K562 (cell line): ENCODE measurements around the gene FASTKD1. TPM values are rescaled to one million over a fixed set of nuclear protein-coding genes. Genes with fewer than 3 reads are reported as not detected.

Experiments used
- ARHGAP35 ChIP-seq: fragments of 450-650 bp; IDR thresholded peaks from 2 replicates; pipeline ENCODE4 v1.6.1; 2018; ENCODE audit not compliant: partially characterized antibody
- ATF2 ChIP-seq: sonication (generic); formaldehyde crosslinking; IDR thresholded peaks from 2 replicates; pipeline ENCODE4 v1.8.1; 2022; ENCODE audit warnings: missing genetic modification reagents
- CTBP1 ChIP-seq: fragments of 450-650 bp; IDR thresholded peaks from 2 replicates; pipeline ENCODE4 v1.6.1; 2016; ENCODE audit warnings: borderline replicate concordance
- DIDO1 ChIP-seq: fragments of 450-650 bp; IDR thresholded peaks from 2 replicates; pipeline ENCODE4 v1.6.1; 2016; ENCODE audit warnings: low read depth, missing biosample characterization, missing genetic modification characterization
- GATA2 ChIP-seq: sonication (generic); formaldehyde crosslinking; IDR thresholded peaks from 2 replicates; pipeline ENCODE4 v1.4.0; 2020; ENCODE audit warnings: mild to moderate bottlenecking, missing genetic modification reagents
- KHSRP ChIP-seq: fragments of 450-650 bp; IDR thresholded peaks from 2 replicates; pipeline ENCODE4 v1.6.1; 2017
- KLF1 ChIP-seq: fragments of 450-650 bp; IDR thresholded peaks from 2 replicates; pipeline ENCODE4 v1.6.1; 2016; ENCODE audit warnings: missing genetic modification characterization, missing compliant biosample characterization
- MCM3 ChIP-seq: fragments of 450-650 bp; IDR thresholded peaks from 2 replicates; pipeline ENCODE4 v1.6.1; 2016
- MYBL2 ChIP-seq, 2 experiments: fragments of 450-650 bp in 1 of 2; sonication (generic) in 1 of 2; formaldehyde crosslinking in 1 of 2; IDR thresholded peaks; 2 replicates each; pipeline versions ENCODE4 v1.6.1 to v1.8.1; 2017 to 2022; ENCODE audit warnings: borderline replicate concordance in 1 of 2, inconsistent platforms in 1 of 2, low read depth in 1 of 2, mild to moderate bottlenecking in 1 of 2, missing genetic modification reagents in 1 of 2, moderate library complexity in 1 of 2
- PCBP2 ChIP-seq: fragments of 200-400 bp; formaldehyde crosslinking; IDR thresholded peaks from 2 replicates; pipeline ENCODE4 v1.6.1; 2018; ENCODE audit warnings: low read length, low read depth, mild to moderate bottlenecking, moderate library complexity; ENCODE audit not compliant: poor library complexity, severe bottlenecking
- PRMT5 ChIP-seq: sonication (generic); formaldehyde crosslinking; IDR thresholded peaks from 2 replicates; pipeline ENCODE4 v1.5.0; 2020; ENCODE audit warnings: missing genetic modification reagents
- RBM14 ChIP-seq: fragments of 200-400 bp; formaldehyde crosslinking; IDR thresholded peaks from 2 replicates; pipeline ENCODE4 v1.6.1; 2018; ENCODE audit warnings: low read depth, mild to moderate bottlenecking, low read length, moderate library complexity, borderline replicate concordance; ENCODE audit not compliant: insufficient read depth
- SMAD1 ChIP-seq: fragments of 150-350 bp; IDR thresholded peaks from 2 replicates; pipeline ENCODE4 v1.6.1; 2014; ENCODE audit warnings: low read length, low read depth; ENCODE audit not compliant: partially characterized antibody
- SNAPC5 ChIP-seq: fragments of 250-450 bp; sonication (Bioruptor Pico); IDR thresholded peaks from 2 replicates; pipeline ENCODE4 v1.8.0; 2021; ENCODE audit warnings: moderate library complexity, mild to moderate bottlenecking, inconsistent platforms
- SPI1 ChIP-seq: IDR thresholded peaks from 2 replicates; pipeline ENCODE4 v1.6.1; 2011; ENCODE audit warnings: low read depth, low read length, control low read depth, borderline replicate concordance
- SREBF1 ChIP-seq: fragments of 150-350 bp; IDR thresholded peaks from 2 replicates; pipeline ENCODE4 v1.6.1; 2014; ENCODE audit warnings: antibody characterized with exemption, low read depth, low read length, borderline replicate concordance
- SREBF2 ChIP-seq: sonication (generic); formaldehyde crosslinking; IDR thresholded peaks from 2 replicates; pipeline ENCODE4 v1.4.0; 2020; ENCODE audit warnings: mild to moderate bottlenecking, missing genetic modification reagents
- TAF15 ChIP-seq: fragments of 200-400 bp; formaldehyde crosslinking; IDR thresholded peaks from 2 replicates; pipeline ENCODE4 v1.6.1; 2017; ENCODE audit warnings: mild to moderate bottlenecking, low read depth, low read length, moderate library complexity
- TRIM24 ChIP-seq, 2 experiments: fragments of 450-650 bp; IDR thresholded peaks; 2 replicates each; pipeline ENCODE4 v1.6.1; 2016
- XRCC4 ChIP-seq: IDR thresholded peaks from one replicate; pipeline ENCODE4 v1.6.1; 2011; ENCODE audit not compliant: insufficient read depth, insufficient read length; ENCODE audit errors: extremely low read depth
- ZBTB1 ChIP-seq: sonication (generic); formaldehyde crosslinking; IDR thresholded peaks from 2 replicates; pipeline ENCODE4 v1.8.1; 2023; ENCODE audit warnings: missing genetic modification reagents, low read depth, mild to moderate bottlenecking, borderline replicate concordance
- ZSCAN29 ChIP-seq: fragments of 450-650 bp; IDR thresholded peaks from 2 replicates; pipeline ENCODE4 v1.6.1; 2017
- polyA plus RNA-seq, 8 experiments: library from polyadenylated mRNA; depleted of rRNA in 4 of 8; stranded (reverse) in 5 of 8; unstranded in 3 of 8; fragments of >200 nt; fragmentation: Nextera tagmentation in 2 of 8; fragmentation: Illumina TruSeq in 1 of 8; extraction: Ambion mirVana in 2 of 8; extraction: Trizol in 1 of 8; gene quantifications; 2 replicates each; pipeline versions ENCODE4 v1.2.1 to v1.2.3, GENCODE V29; 2011 to 2014; ENCODE audit warnings: inconsistent platforms in 1 of 8, missing spikeins in 1 of 8
- total RNA-seq, 7 experiments: library from RNA; depleted of rRNA in 6 of 7; stranded (reverse); fragments of >200 nt in 6 of 7; fragmentation: Illumina TruSeq in 2 of 7; extraction: Trizol in 2 of 7; gene quantifications; 2 replicates each; pipeline versions ENCODE4 v1.2.1 to v1.2.3, GENCODE V29; 2011 to 2021; ENCODE audit warnings: low replicate concordance in 1 of 7
- TF ChIP-seq, protein P1 (sequence below), 2 experiments: fragments of 450-650 bp in 1 of 2; IDR thresholded peaks; 2 replicates each; pipeline ENCODE4 v1.6.1; 2011 to 2017; ENCODE audit warnings: low read depth in 2 of 2, antibody characterized with exemption in 1 of 2, borderline replicate concordance in 1 of 2, low read length in 1 of 2, mild to moderate bottlenecking in 1 of 2, mixed read lengths in 1 of 2; ENCODE audit not compliant: control insufficient read depth in 1 of 2

The FASTKD1 gene
- total and polyA plus RNA-seq, 9 of the 15 experiments (the other 6 are each of a cell fraction or from before 2014, with no cell fraction given), result 63.5 to 134 (median 119) TPM

GRCh38 chr2:169584005-169584877 is 10.6 kb upstream of the FASTKD1 start, which contains the start of gene PPIG (continued):
- TF ChIP-seq RBM14, result 0 out of 2 replicates have a peak, but pooled peaks have one; percentile 41
- peak; percentile 88 for TF ChIP-seq KHSRP
- TF ChIP-seq KLF1 (tag), result peak; percentile 94
- no peak for TF ChIP-seq GATA2
- TF ChIP-seq ATF2 (CRISPR knock-in tag), result no peak
- peak; percentile 78 for TF ChIP-seq CTBP1
- no peak for TF ChIP-seq XRCC4
- no peak for TF ChIP-seq TAF15
- peak; percentile 70; the same call in 1 of the 2 replicates for TF ChIP-seq ZBTB1 (CRISPR knock-in tag)
- no peak for TF ChIP-seq SREBF2
- TF ChIP-seq PRMT5 (CRISPR knock-in tag), result peak; percentile 79; the same call in 1 of the 2 replicates
- TF ChIP-seq SPI1, result no peak
- no peak for TF ChIP-seq ARHGAP35
- no peak for TF ChIP-seq PCBP2
- TF ChIP-seq SMAD1, result peak; percentile 72
- no peak for TF ChIP-seq SNAPC5 (CRISPR knock-in tag)
- no peak; the same call in 1 of the 2 replicates for TF ChIP-seq SREBF1
- TF ChIP-seq ZSCAN29, result no peak
- TF ChIP-seq DIDO1 (tag), result peak; percentile 93
- TF ChIP-seq MCM3, result no peak
- TF ChIP-seq, protein P1, sequence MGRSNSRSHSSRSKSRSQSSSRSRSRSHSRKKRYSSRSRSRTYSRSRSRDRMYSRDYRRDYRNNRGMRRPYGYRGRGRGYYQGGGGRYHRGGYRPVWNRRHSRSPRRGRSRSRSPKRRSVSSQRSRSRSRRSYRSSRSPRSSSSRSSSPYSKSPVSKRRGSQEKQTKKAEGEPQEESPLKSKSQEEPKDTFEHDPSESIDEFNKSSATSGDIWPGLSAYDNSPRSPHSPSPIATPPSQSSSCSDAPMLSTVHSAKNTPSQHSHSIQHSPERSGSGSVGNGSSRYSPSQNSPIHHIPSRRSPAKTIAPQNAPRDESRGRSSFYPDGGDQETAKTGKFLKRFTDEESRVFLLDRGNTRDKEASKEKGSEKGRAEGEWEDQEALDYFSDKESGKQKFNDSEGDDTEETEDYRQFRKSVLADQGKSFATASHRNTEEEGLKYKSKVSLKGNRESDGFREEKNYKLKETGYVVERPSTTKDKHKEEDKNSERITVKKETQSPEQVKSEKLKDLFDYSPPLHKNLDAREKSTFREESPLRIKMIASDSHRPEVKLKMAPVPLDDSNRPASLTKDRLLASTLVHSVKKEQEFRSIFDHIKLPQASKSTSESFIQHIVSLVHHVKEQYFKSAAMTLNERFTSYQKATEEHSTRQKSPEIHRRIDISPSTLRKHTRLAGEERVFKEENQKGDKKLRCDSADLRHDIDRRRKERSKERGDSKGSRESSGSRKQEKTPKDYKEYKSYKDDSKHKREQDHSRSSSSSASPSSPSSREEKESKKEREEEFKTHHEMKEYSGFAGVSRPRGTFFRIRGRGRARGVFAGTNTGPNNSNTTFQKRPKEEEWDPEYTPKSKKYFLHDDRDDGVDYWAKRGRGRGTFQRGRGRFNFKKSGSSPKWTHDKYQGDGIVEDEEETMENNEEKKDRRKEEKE (IDR thresholded peaks at IDR 0.05; ENCODE audit: borderline replicate concordance in 1 of 2, control insufficient read depth in 1 of 2, low read depth in 2 of 2, low read length in 1 of 2), result 0 out of 4 replicates have a peak, but pooled peaks of 1 of the 2 experiments have one; percentile 50
- TF ChIP-seq MYBL2 (IDR thresholded peaks at IDR 0.05; ENCODE audit: low read depth), result peak; percentile 93
- no peak for TF ChIP-seq MYBL2 (CRISPR knock-in tag; IDR thresholded peaks at IDR 0.05; ENCODE audit: borderline replicate concordance)
- peak; percentile 98 to 99 for TF ChIP-seq TRIM24 (IDR thresholded peaks at IDR 0.05)
